Astrocyte of the spinal cord (primary cell): ENCODE measurements around the gene APMAP.

Source experiments
- DNase-seq: peaks from one replicate; pipeline ENCODE4 v3.0.0; 2011; ENCODE audit warnings: low read depth, low spot score
- H3K4me3 ChIP-seq: 2 replicates; pipeline ENCODE4 v1.5.1; 2011; ENCODE audit warnings: low read depth, mild to moderate bottlenecking, low read length, moderate library complexity
- CTCF ChIP-seq: IDR thresholded peaks from 2 replicates; pipeline ENCODE4 v1.5.1; 2012; ENCODE audit warnings: low read depth, mild to moderate bottlenecking, low read length, inconsistent platforms
- in situ Hi-C: cut with HindIII; loops from 2 replicates; pipeline ENCODE4 v1.10.0; 2017; ENCODE audit warnings: low sequenced_read_pairs

APMAP gene

GRCh38 chr20:25037288-25038102 lies 44.9 kb upstream of the APMAP start:
- DNase-seq, result no peak
- in situ Hi-C loops, result no loop called here
- H3K4me3 ChIP-seq, result no peak overlapping the region
- TF ChIP-seq CTCF, result no peak

GRCh38 chr20:25036331-25036936 lies 43.9 kb upstream of the APMAP start:
- TF ChIP-seq CTCF, result no peak
- in situ Hi-C loops, result no loop called here
- no peak for DNase-seq
- H3K4me3 ChIP-seq, result no peak overlapping the region

- in situ Hi-C loops, result no loop called here
- no peak for DNase-seq
- no peak overlapping the region for H3K4me3 ChIP-seq
- TF ChIP-seq CTCF, result no peak
Measured at GRCh38 chr20:25035921-25036320, 43.4 kb upstream of the APMAP start.

- in situ Hi-C loops, result no loop called here
- H3K4me3 ChIP-seq, result no peak overlapping the region
- no peak for TF ChIP-seq CTCF
- no peak for DNase-seq
Measured at GRCh38 chr20:25033924-25034300, 41.4 kb upstream of the APMAP start.

- no peak for TF ChIP-seq CTCF
- no peak overlapping the region for H3K4me3 ChIP-seq
- DNase-seq, result no peak
- in situ Hi-C loops, result no loop called here
Measured at GRCh38 chr20:25033265-25033923, 40.8 kb upstream of the APMAP start.

- peak; percentile 6 for DNase-seq
- in situ Hi-C loops, result no loop called here
- no peak overlapping the region for H3K4me3 ChIP-seq
- TF ChIP-seq CTCF, result no peak
Measured at GRCh38 chr20:25032478-25033264, 40.1 kb upstream of the APMAP start.
